GM06990 (cell line): ENCODE data around the gene TBC1D22A.

Experiments used
- DNase-seq: peaks from one replicate; pipeline ENCODE4 v3.0.0-alpha.2; 2011; ENCODE audit not compliant: insufficient read length; ENCODE audit errors: extremely low read depth
- H3K27me3 ChIP-seq: replicated peaks from 2 replicates; pipeline ENCODE4 v1.6.0; 2011; ENCODE audit warnings: low read length; ENCODE audit not compliant: control insufficient read depth, insufficient read depth
- H3K36me3 ChIP-seq: 2 replicates; pipeline ENCODE4 v1.5.1; 2011; ENCODE audit warnings: low read length; ENCODE audit not compliant: control insufficient read depth, insufficient read depth
- H3K4me3 ChIP-seq: replicated peaks from 2 replicates; pipeline ENCODE4 v1.5.1; 2011; ENCODE audit warnings: low read depth, mild to moderate bottlenecking, control low read depth, low read length
- CTCF ChIP-seq: IDR thresholded peaks from 2 replicates; pipeline ENCODE4 v1.5.1; 2011; ENCODE audit warnings: low read length, control low read depth, mild to moderate bottlenecking, inconsistent platforms; ENCODE audit not compliant: insufficient read depth, poor library complexity, severe bottlenecking

TBC1D22A gene

GRCh38 chr22:46993633-46994032 lies 231.2 kb downstream of the TBC1D22A start:
- H3K36me3 ChIP-seq = peaks cover 17% of the 10 kb centered on the region
- H3K4me3 ChIP-seq = no peak overlapping the region
- no peaks in the 10 kb centered on the region for H3K27me3 ChIP-seq
- no peak for TF ChIP-seq CTCF
- no peak for DNase-seq

- no peak for TF ChIP-seq CTCF
- no peak for DNase-seq
- H3K36me3 ChIP-seq = peaks cover 21% of the 10 kb centered on the region
- no peak overlapping the region for H3K4me3 ChIP-seq
- no peaks in the 10 kb centered on the region for H3K27me3 ChIP-seq
Observed at GRCh38 chr22:46994265-46994664, 231.8 kb downstream of the TBC1D22A start.

- Histone ChIP-seq H3K27me3 (no peaks in the 10 kb centered on the region), H3K4me3 (no peak overlapping the region), H3K36me3 (peaks cover 21% of the 10 kb centered on the region)
- TF ChIP-seq CTCF = no peak
- no peak for DNase-seq
Observed at GRCh38 chr22:46994983-46995382, 232.5 kb downstream of the TBC1D22A start.

GRCh38 chr22:46995501-46996360 lies 233.3 kb downstream of the TBC1D22A start:
- TF ChIP-seq CTCF = no peak
- no peak for DNase-seq
- no peaks in the 10 kb centered on the region for H3K27me3 ChIP-seq
- H3K4me3 ChIP-seq = no peak overlapping the region
- peaks cover 21% of the 10 kb centered on the region for H3K36me3 ChIP-seq

- H3K36me3 ChIP-seq = peaks cover 16% of the 10 kb centered on the region
- DNase-seq = no peak
- peak; percentile 27 for TF ChIP-seq CTCF
- H3K4me3 ChIP-seq = no peak overlapping the region
- H3K27me3 ChIP-seq = no peaks in the 10 kb centered on the region
Observed at GRCh38 chr22:46996595-46997310, 234.3 kb downstream of the TBC1D22A start.
